Mesenchymal stem cell (in vitro differentiated cells and primary cell): Measurements from ENCODE around the gene FCER1G.

Experiments used
- DNase-seq: peaks from one replicate; pipeline ENCODE4 v3.0.0-alpha.2; 2013
- H2AFZ ChIP-seq: one replicate; pipeline ENCODE4 v1.6.1; 2013; ENCODE audit warnings: low read depth, mild to moderate bottlenecking, control low read depth, inconsistent platforms, low read length, moderate library complexity
- H2AK5ac ChIP-seq: 2 replicates; pipeline ENCODE4 v1.6.1; 2013; ENCODE audit warnings: low read length, moderate library complexity, mild to moderate bottlenecking, inconsistent platforms; ENCODE audit not compliant: severe bottlenecking
- H2BK120ac ChIP-seq: one replicate; pipeline ENCODE4 v1.6.1; 2013; ENCODE audit warnings: low read depth, mild to moderate bottlenecking, inconsistent platforms, low read length, moderate library complexity
- H2BK12ac ChIP-seq, 2 experiments: one replicate each; pipeline ENCODE4 v1.6.1; 2013; ENCODE audit warnings: inconsistent platforms in 2 of 2, low read length in 2 of 2, mild to moderate bottlenecking in 2 of 2, moderate library complexity in 2 of 2, control low read depth in 1 of 2
- H2BK15ac ChIP-seq: one replicate; pipeline ENCODE4 v1.6.1; 2013; ENCODE audit warnings: mild to moderate bottlenecking, low read depth, inconsistent platforms; ENCODE audit not compliant: poor library complexity, severe bottlenecking
- H2BK5ac ChIP-seq: 2 replicates; pipeline ENCODE4 v1.6.1; 2013; ENCODE audit warnings: low read depth, mild to moderate bottlenecking, low read length, control low read depth, inconsistent platforms; ENCODE audit not compliant: poor library complexity, severe bottlenecking
- H3K14ac ChIP-seq, 2 experiments: one replicate each; pipeline ENCODE4 v1.6.1; 2013; ENCODE audit warnings: inconsistent platforms in 2 of 2, low read length in 2 of 2, control low read depth in 1 of 2, mild to moderate bottlenecking in 1 of 2, moderate library complexity in 1 of 2
- H3K18ac ChIP-seq, 2 experiments: one replicate each; pipeline ENCODE4 v1.6.1; 2013; ENCODE audit warnings: inconsistent platforms in 2 of 2, low read length in 2 of 2, control low read depth in 1 of 2, low read depth in 1 of 2, mild to moderate bottlenecking in 1 of 2
- H3K23ac ChIP-seq, 2 experiments: one replicate each; pipeline ENCODE4 v1.6.1; 2013; ENCODE audit warnings: inconsistent platforms in 2 of 2, low read length in 2 of 2, mild to moderate bottlenecking in 2 of 2, moderate library complexity in 2 of 2, control low read depth in 1 of 2
- H3K27ac ChIP-seq: 2 replicates; pipeline ENCODE4 v1.5.1; 2013; ENCODE audit warnings: mild to moderate bottlenecking, moderate library complexity, low read length, control low read depth, inconsistent platforms; ENCODE audit not compliant: poor library complexity, severe bottlenecking
- H3K27me3 ChIP-seq, 2 experiments: 2 replicates each; pipeline versions ENCODE4 v1.6.1 to v1.7.0; 2013; ENCODE audit warnings: low read length in 2 of 2, mild to moderate bottlenecking in 2 of 2, moderate library complexity in 2 of 2, control low read depth in 1 of 2, inconsistent platforms in 1 of 2; ENCODE audit not compliant: control insufficient read depth in 1 of 2, insufficient read depth in 1 of 2
- H3K36me3 ChIP-seq, 2 experiments: 2 replicates each; pipeline versions ENCODE4 v1.6.1 to v1.7.0; 2013; ENCODE audit warnings: low read length in 2 of 2, control low read depth in 1 of 2, inconsistent platforms in 1 of 2, low read depth in 1 of 2, mild to moderate bottlenecking in 1 of 2; ENCODE audit not compliant: insufficient read depth in 2 of 2, control insufficient read depth in 1 of 2
- H3K4ac ChIP-seq, 2 experiments: one replicate each; pipeline ENCODE4 v1.6.1; 2013; ENCODE audit warnings: inconsistent platforms in 2 of 2, low read length in 2 of 2, mild to moderate bottlenecking in 2 of 2, moderate library complexity in 2 of 2, control low read depth in 1 of 2, low read depth in 1 of 2
- H3K4me1 ChIP-seq: 2 replicates; pipeline ENCODE4 v1.6.1; 2013; ENCODE audit warnings: low read depth, low read length, control low read depth; ENCODE audit not compliant: control insufficient read depth, insufficient read depth
- H3K4me2 ChIP-seq: 2 replicates; pipeline ENCODE4 v1.6.1; 2013; ENCODE audit warnings: low read length, mild to moderate bottlenecking, inconsistent platforms; ENCODE audit not compliant: poor library complexity, severe bottlenecking
- H3K4me3 ChIP-seq, 2 experiments: 2 replicates each; pipeline versions ENCODE4 v1.5.1 to v1.7.0; 2013; ENCODE audit warnings: low read length in 2 of 2, mild to moderate bottlenecking in 2 of 2, control low read depth in 1 of 2, low read depth in 1 of 2; ENCODE audit not compliant: insufficient read depth in 1 of 2
- H3K79me1 ChIP-seq: replicated peaks from 2 replicates; pipeline ENCODE4 v1.6.1; 2013; ENCODE audit warnings: mild to moderate bottlenecking, control low read depth, low read length, inconsistent platforms; ENCODE audit not compliant: poor library complexity, severe bottlenecking
- H3K9ac ChIP-seq: 2 replicates; pipeline ENCODE4 v1.7.0; 2013; ENCODE audit warnings: mild to moderate bottlenecking, low read length, moderate library complexity
- H3K9me3 ChIP-seq: 2 replicates; pipeline ENCODE4 v1.7.0; 2013; ENCODE audit warnings: mild to moderate bottlenecking, low read length; ENCODE audit not compliant: control insufficient read depth
- H4K8ac ChIP-seq: one replicate; pipeline ENCODE4 v1.6.1; 2013; ENCODE audit warnings: inconsistent platforms, mild to moderate bottlenecking, low read length, moderate library complexity
- H4K91ac ChIP-seq: one replicate; pipeline ENCODE4 v1.6.1; 2013; ENCODE audit warnings: mild to moderate bottlenecking, low read length, inconsistent platforms
- WGBS: methylation state at CpG from one replicate; pipeline ENCODE4 v1.1.7; 2013; ENCODE audit warnings: mixed read lengths; 5-methylcytosine and 5-hydroxymethylcytosine counted together

FCER1G gene

DNA sequence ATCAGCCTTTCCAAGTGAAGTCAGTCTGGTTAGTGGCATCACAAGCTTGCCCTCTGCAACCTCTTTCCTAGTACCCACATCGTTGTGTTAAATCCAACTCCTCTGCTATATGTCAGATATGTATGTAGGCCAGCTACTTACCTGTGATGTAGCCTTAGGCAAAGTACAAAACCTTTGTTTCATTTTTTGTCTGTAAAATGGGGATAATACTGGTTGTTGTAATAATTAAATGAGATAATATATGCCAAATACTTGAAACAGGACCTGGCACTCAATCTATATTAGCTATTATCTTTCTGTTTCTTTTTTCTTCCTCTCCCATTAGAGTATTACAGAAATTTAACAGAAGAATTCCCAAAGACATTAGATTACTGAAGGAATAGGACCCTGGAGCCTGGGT lies 44.7 kb downstream of the FCER1G start:
- Histone ChIP-seq H3K4me2 (no peak overlapping the region), H3K14ac (no peak overlapping the region), H2AK5ac (no peak overlapping the region), H3K4ac (no peak overlapping the region), H3K36me3 (no peaks in the 10 kb centered on the region), H2AFZ (no peak overlapping the region), H3K9ac (no peak overlapping the region), H2BK12ac (no peak overlapping the region), H3K9me3 (peaks cover 23% of the 10 kb centered on the region), H2BK5ac (no peak overlapping the region), H3K4me1 (peaks cover 8% of the 10 kb centered on the region), H3K27ac (no peak overlapping the region), H3K18ac (no peak overlapping the region), H2BK120ac (no peak overlapping the region), H4K8ac (no peak overlapping the region), H2BK15ac (no peak overlapping the region), H3K27me3 (peaks cover 48 to 54% of the 10 kb centered on the region in 2 experiments), H3K79me1 (no peaks in the 10 kb centered on the region), H4K91ac (no peak overlapping the region), H3K23ac (no peak overlapping the region), H3K4me3 (no peak overlapping the region)
- no CpG with 5 or more reads among the region's 1 CpG for WGBS
- DNase-seq = no peak

GRCh38 chr1:161260376-161261260 lies 45.5 kb downstream of the FCER1G start:
- H3K4me1 ChIP-seq = peaks cover 8% of the 10 kb centered on the region
- no peak overlapping the region for H2AFZ ChIP-seq
- no peak overlapping the region for H2BK15ac ChIP-seq
- no peak overlapping the region for H3K27ac ChIP-seq
- no peak overlapping the region for H3K4me3 ChIP-seq
- H2BK120ac ChIP-seq = no peak overlapping the region
- DNase-seq = no peak
- H2BK12ac ChIP-seq = no peak overlapping the region
- no peak overlapping the region for H3K4me2 ChIP-seq
- no peak overlapping the region for H3K18ac ChIP-seq
- peak overlapping the region in 1 of 2 experiments; percentile 59 for H3K23ac ChIP-seq
- peaks cover 22% of the 10 kb centered on the region for H3K9me3 ChIP-seq
- H3K4ac ChIP-seq = no peak overlapping the region
- H3K79me1 ChIP-seq = no peaks in the 10 kb centered on the region
- H2AK5ac ChIP-seq = no peak overlapping the region
- H2BK5ac ChIP-seq = no peak overlapping the region
- 43% methylated on average over 7 of the region's 9 CpGs for WGBS
- H3K36me3 ChIP-seq = no peaks in the 10 kb centered on the region
- no peak overlapping the region for H3K9ac ChIP-seq
- peaks cover 48 to 61% of the 10 kb centered on the region in 2 experiments for H3K27me3 ChIP-seq
- no peak overlapping the region for H4K8ac ChIP-seq
- H3K14ac ChIP-seq = no peak overlapping the region
- no peak overlapping the region for H4K91ac ChIP-seq

DNA sequence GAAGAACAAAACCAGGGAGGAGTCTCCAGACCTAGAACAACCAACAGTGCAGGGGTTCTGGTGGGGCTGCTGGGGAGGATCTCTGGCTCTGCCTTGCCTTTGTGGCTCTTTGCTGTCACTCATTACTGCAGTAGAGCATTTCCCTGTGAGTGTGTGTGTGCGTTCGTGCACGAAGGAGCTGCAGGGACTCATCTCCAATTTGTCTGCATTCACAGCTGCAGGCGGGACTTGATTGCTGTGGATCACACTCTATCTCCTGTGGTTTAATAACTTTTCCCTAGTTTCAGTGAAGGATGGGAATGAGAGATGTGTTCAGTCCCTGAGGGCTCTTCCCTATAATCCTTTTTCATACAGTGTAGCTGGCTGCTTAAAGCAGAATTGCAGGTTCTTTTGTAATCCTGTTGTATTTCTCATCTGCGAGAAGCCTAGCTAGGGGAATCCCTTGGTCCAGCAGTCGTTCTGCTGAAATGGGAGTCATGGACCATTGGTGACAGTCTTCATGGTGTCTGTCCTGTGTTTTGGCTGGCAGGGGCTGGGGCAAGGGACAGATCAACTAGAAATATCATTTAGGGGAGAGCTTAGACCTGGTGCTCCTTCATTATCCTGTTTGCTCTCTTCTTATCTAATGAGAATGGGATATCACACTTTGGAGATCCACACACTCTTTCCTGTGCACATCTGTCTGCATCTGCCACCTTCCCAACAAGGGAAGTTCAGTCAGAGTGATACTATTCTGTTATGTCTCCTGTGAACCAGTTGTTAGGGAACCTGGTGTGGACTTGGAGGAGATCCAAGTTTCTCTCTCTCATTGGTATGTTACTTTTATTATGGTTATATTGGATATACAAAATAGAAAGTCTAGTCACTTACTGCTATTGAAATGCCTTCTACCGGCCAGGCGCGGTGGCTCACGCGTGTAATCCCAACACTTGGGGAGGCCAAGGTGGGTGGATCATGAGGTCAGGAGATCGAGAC lies 46.5 kb downstream of the FCER1G start:
- Histone ChIP-seq H3K36me3 (no peaks in the 10 kb centered on the region), H4K8ac (no peak overlapping the region), H3K4me3 (no peak overlapping the region), H3K4me2 (no peak overlapping the region), H3K4ac (no peak overlapping the region), H3K27ac (no peak overlapping the region), H3K14ac (no peak overlapping the region), H2AK5ac (no peak overlapping the region), H3K9me3 (peaks cover 13% of the 10 kb centered on the region), H3K23ac (no peak overlapping the region), H4K91ac (no peak overlapping the region), H2BK120ac (no peak overlapping the region), H3K9ac (no peak overlapping the region), H2AFZ (no peak overlapping the region), H3K4me1 (peaks cover 13% of the 10 kb centered on the region), H3K18ac (no peak overlapping the region), H2BK12ac (no peak overlapping the region), H2BK5ac (no peak overlapping the region), H3K27me3 (peaks cover 48 to 65% of the 10 kb centered on the region in 2 experiments), H2BK15ac (no peak overlapping the region), H3K79me1 (no peaks in the 10 kb centered on the region)
- no peak for DNase-seq
- 77% methylated on average over 11 of the region's 12 CpGs for WGBS

- H3K4me2 ChIP-seq = no peak overlapping the region
- WGBS = 93% methylated on average over 5 of the region's 5 CpGs
- no peak overlapping the region for H2BK12ac ChIP-seq
- H3K9me3 ChIP-seq = no peaks in the 10 kb centered on the region
- H3K18ac ChIP-seq = no peak overlapping the region
- no peak overlapping the region for H2AFZ ChIP-seq
- no peaks in the 10 kb centered on the region for H3K36me3 ChIP-seq
- no peak overlapping the region for H3K23ac ChIP-seq
- H3K27ac ChIP-seq = no peak overlapping the region
- H2BK15ac ChIP-seq = no peak overlapping the region
- no peak overlapping the region for H4K91ac ChIP-seq
- H3K4me1 ChIP-seq = peaks cover 7% of the 10 kb centered on the region
- DNase-seq = no peak
- no peak overlapping the region for H3K14ac ChIP-seq
- no peak overlapping the region for H2BK5ac ChIP-seq
- no peak overlapping the region for H3K4ac ChIP-seq
- H3K27me3 ChIP-seq = peaks cover 15 to 42% of the 10 kb centered on the region in 2 experiments
- no peaks in the 10 kb centered on the region for H3K79me1 ChIP-seq
- no peak overlapping the region for H4K8ac ChIP-seq
- H2AK5ac ChIP-seq = no peak overlapping the region
- no peak overlapping the region for H3K9ac ChIP-seq
- H3K4me3 ChIP-seq = no peak overlapping the region
- no peak overlapping the region for H2BK120ac ChIP-seq
Observed at GRCh38 chr1:161265305-161265704, 50.2 kb downstream of the FCER1G start.
